ENCODE data around the gene WFDC9.
"Not testable (repeated sequence)": the region's sequence is repeated elsewhere in the genome, so short reads cannot be mapped to it uniquely, and the experiment has no call there.

The WFDC9 gene

GRCh38 chr20:45607810-45608209 is 23.3 kb downstream of the WFDC9 start:
- Histone ChIP-seq H3K4me1 (ENCODE audit: control insufficient read depth in 5 of 5, insufficient read depth in 5 of 5, low read length in 5 of 5) (no peaks in the 10 kb centered on the region), H3K9me3 (ENCODE audit: control insufficient read depth in 5 of 5, low read length in 5 of 5) (peaks cover 0 to 13% (median 2%) of the 10 kb centered on the region in 5 donors), H3K36me3 (ENCODE audit: control insufficient read depth in 5 of 5, insufficient read depth in 5 of 5, low read length in 5 of 5) (no peaks in the 10 kb centered on the region), H3K4me3 (ENCODE audit: low read depth in 1 of 5, low read length in 5 of 5) (no peak overlapping the region), H3K27ac (ENCODE audit: low read depth, low read length) (no peak overlapping the region), H3K9ac (ENCODE audit: low read length in 5 of 5) (no peak overlapping the region), H3K27me3 (ENCODE audit: control insufficient read depth in 5 of 5, insufficient read depth in 4 of 5, low read length in 5 of 5) (peaks cover 0 to 2% (median 0%) of the 10 kb centered on the region in 5 donors)

DNA sequence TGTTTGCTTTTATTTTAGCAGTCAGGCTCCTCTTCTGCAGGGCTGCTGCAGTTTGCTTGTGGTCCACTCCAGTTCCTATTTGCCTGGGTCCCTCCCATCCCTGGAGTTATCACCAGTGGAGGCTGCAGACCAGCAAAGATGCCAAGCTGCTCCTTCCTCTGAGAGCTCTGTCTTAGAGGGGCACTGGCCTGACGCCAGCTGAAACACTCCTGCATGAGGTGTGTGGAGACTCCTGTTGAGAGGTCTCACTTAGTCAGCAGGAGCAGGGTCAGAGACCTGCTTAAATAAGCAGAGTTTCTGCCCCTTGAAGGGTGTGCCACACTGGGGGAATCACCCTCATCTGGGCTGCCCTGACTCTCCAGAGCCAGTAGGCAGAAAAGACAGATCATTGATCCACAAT is 35.8 kb downstream of the WFDC9 start:
- H3K27me3 ChIP-seq (ENCODE audit: control insufficient read depth in 5 of 5, insufficient read depth in 4 of 5, low read length in 5 of 5): peaks cover 0 to 7% (median 5%) of the 10 kb centered on the region in 5 donors
- H3K4me1 ChIP-seq (ENCODE audit: control insufficient read depth in 5 of 5, insufficient read depth in 5 of 5, low read length in 5 of 5): no peaks in the 10 kb centered on the region

DNA sequence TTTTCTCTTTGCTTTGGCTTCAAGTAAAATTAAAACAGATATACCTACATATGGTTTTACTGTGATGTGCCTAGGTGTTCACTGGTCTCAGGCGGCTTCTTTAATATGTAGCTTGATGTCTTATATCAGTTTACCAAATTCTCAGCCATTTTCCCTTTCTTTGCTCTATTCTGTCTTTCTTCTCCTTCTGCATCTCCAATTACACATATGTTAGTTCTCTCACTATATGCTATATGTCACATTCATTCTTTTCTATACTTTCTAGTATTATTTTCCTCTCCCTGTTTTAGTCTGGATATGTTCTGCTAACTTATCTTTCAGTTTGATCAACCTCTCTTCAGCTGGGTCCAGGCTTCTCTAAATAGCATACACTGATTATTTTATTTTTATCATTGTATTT is 37.6 kb downstream of the WFDC9 start:
- Histone ChIP-seq H3K9ac (ENCODE audit: low read length in 5 of 5) (no peak overlapping the region), H3K27me3 (ENCODE audit: control insufficient read depth in 5 of 5, insufficient read depth in 4 of 5, low read length in 5 of 5) (peaks cover 0 to 7% (median 5%) of the 10 kb centered on the region in 5 donors), H3K36me3 (ENCODE audit: control insufficient read depth in 5 of 5, insufficient read depth in 5 of 5, low read length in 5 of 5) (no peaks in the 10 kb centered on the region), H3K4me1 (ENCODE audit: control insufficient read depth in 5 of 5, insufficient read depth in 5 of 5, low read length in 5 of 5) (no peaks in the 10 kb centered on the region), H3K9me3 (ENCODE audit: control insufficient read depth in 5 of 5, low read length in 5 of 5) (peaks cover 0 to 6% (median 0%) of the 10 kb centered on the region in 5 donors), H3K4me3 (ENCODE audit: low read depth in 1 of 5, low read length in 5 of 5) (no peak overlapping the region), H3K27ac (ENCODE audit: low read depth, low read length) (no peak overlapping the region)

More for the DNA sequence above, 35.8 kb downstream of the WFDC9 start:
- H3K27ac ChIP-seq (ENCODE audit: low read depth, low read length): no peak overlapping the region
- no peak overlapping the region for H3K9ac ChIP-seq (ENCODE audit: low read length in 5 of 5)
- no peak overlapping the region for H3K4me3 ChIP-seq (ENCODE audit: low read depth in 1 of 5, low read length in 5 of 5)
- H3K36me3 ChIP-seq (ENCODE audit: control insufficient read depth in 5 of 5, insufficient read depth in 5 of 5, low read length in 5 of 5): no peaks in the 10 kb centered on the region
- H3K9me3 ChIP-seq (ENCODE audit: control insufficient read depth in 5 of 5, low read length in 5 of 5): peaks cover 0 to 6% (median 0%) of the 10 kb centered on the region in 5 donors

DNA sequence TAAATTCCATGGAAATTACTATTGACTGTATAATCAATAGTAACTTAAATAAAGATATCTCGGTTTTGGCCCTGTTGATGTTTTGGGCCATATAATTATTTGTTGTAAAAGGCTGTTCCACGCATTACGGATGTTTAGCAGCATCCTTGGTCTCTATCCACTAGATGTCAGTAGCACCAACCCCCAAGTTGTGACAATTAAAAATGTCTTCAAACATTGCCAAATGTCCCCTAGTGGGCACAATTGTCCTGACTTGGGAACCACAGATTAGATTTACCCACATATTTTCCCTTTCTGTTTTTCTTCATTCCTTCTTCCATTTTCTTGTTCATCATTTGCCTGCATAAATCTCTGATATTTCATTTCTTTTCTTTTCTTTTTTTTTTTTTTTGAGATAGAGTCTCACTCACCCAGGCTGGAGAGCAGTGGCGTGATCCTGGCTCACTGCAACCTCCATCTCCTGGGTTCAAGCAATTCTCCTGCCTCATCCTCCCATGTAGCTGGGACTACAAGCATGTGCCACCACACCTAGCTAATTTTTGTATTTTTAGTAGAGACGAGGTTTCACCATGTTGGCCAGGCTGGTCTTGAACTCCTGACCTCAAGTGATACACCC is 38.4 kb downstream of the WFDC9 start:
- Histone ChIP-seq H3K27ac (ENCODE audit: low read depth, low read length) (no peak overlapping the region), H3K27me3 (ENCODE audit: control insufficient read depth in 5 of 5, insufficient read depth in 4 of 5, low read length in 5 of 5) (peaks cover 0 to 4% (median 0%) of the 10 kb centered on the region in 5 donors), H3K9ac (ENCODE audit: low read length in 5 of 5) (no peak overlapping the region), H3K4me1 (ENCODE audit: control insufficient read depth in 5 of 5, insufficient read depth in 5 of 5, low read length in 5 of 5) (no peaks in the 10 kb centered on the region), H3K4me3 (ENCODE audit: low read depth in 1 of 5, low read length in 5 of 5) (no peak overlapping the region), H3K36me3 (ENCODE audit: control insufficient read depth in 5 of 5, insufficient read depth in 5 of 5, low read length in 5 of 5) (no peaks in the 10 kb centered on the region), H3K9me3 (ENCODE audit: control insufficient read depth in 5 of 5, low read length in 5 of 5) (peaks cover 0 to 6% (median 0%) of the 10 kb centered on the region in 5 donors)

GRCh38 chr20:45589725-45590124 is 41.4 kb downstream of the WFDC9 start:
- no peaks in the 10 kb centered on the region for H3K4me1 ChIP-seq (ENCODE audit: control insufficient read depth in 5 of 5, insufficient read depth in 5 of 5, low read length in 5 of 5)
- H3K9ac ChIP-seq (ENCODE audit: low read length in 5 of 5): no peak overlapping the region
- H3K27me3 ChIP-seq (ENCODE audit: control insufficient read depth in 5 of 5, insufficient read depth in 4 of 5, low read length in 5 of 5): no peaks in the 10 kb centered on the region
- peaks cover 0 to 6% (median 0%) of the 10 kb centered on the region in 5 donors for H3K9me3 ChIP-seq (ENCODE audit: control insufficient read depth in 5 of 5, low read length in 5 of 5)
- H3K4me3 ChIP-seq (ENCODE audit: low read depth in 1 of 5, low read length in 5 of 5): no peak overlapping the region
- H3K36me3 ChIP-seq (ENCODE audit: control insufficient read depth in 5 of 5, insufficient read depth in 5 of 5, low read length in 5 of 5): no peaks in the 10 kb centered on the region
- no peak overlapping the region for H3K27ac ChIP-seq (ENCODE audit: low read depth, low read length)

DNA sequence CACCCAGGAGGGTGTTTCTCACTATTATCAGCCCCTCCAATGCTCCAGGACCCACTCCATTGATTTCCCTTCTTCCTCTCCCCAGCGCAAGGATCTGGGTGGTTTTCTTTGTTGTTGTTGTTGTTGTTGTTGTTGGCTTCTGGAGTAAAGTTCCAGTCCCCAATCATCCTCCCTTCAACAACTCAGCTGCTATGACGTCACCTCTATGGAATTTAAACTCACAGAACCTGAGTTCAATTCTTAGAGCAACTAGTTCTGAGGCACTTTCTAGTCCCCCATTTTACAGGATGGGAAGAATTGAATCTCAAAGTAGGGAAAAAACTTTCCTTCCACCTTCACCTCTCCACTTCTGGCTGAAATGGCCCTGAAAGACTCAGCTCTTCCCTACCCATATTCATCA is 42.3 kb downstream of the WFDC9 start:
- Histone ChIP-seq H3K4me3 (ENCODE audit: low read depth in 1 of 5, low read length in 5 of 5) (no peak overlapping the region), H3K9ac (ENCODE audit: low read length in 5 of 5) (no peak overlapping the region), H3K4me1 (ENCODE audit: control insufficient read depth in 5 of 5, insufficient read depth in 5 of 5, low read length in 5 of 5) (no peaks in the 10 kb centered on the region), H3K36me3 (ENCODE audit: control insufficient read depth in 5 of 5, insufficient read depth in 5 of 5, low read length in 5 of 5) (no peaks in the 10 kb centered on the region), H3K27me3 (ENCODE audit: control insufficient read depth in 5 of 5, insufficient read depth in 4 of 5, low read length in 5 of 5) (no peaks in the 10 kb centered on the region), H3K27ac (ENCODE audit: low read depth, low read length) (no peak overlapping the region), H3K9me3 (ENCODE audit: control insufficient read depth in 5 of 5, low read length in 5 of 5) (peaks cover 0 to 6% (median 0%) of the 10 kb centered on the region in 5 donors)

GRCh38 chr20:45585986-45586385 is 45.1 kb downstream of the WFDC9 start:
- not testable (repeated sequence) for H3K4me3 ChIP-seq (ENCODE audit: low read depth in 1 of 5, low read length in 5 of 5); H3K4me1 ChIP-seq (ENCODE audit: control insufficient read depth in 5 of 5, insufficient read depth in 5 of 5, low read length in 5 of 5)

GRCh38 chr20:45584294-45584693 is 46.8 kb downstream of the WFDC9 start:
- not testable (repeated sequence) for H3K27me3 ChIP-seq (ENCODE audit: control insufficient read depth in 5 of 5, insufficient read depth in 4 of 5, low read length in 5 of 5); H3K27ac ChIP-seq (ENCODE audit: low read depth, low read length); H3K36me3 ChIP-seq (ENCODE audit: control insufficient read depth in 5 of 5, insufficient read depth in 5 of 5, low read length in 5 of 5); H3K9me3 ChIP-seq (ENCODE audit: control insufficient read depth in 5 of 5, low read length in 5 of 5); H3K4me1 ChIP-seq (ENCODE audit: control insufficient read depth in 5 of 5, insufficient read depth in 5 of 5, low read length in 5 of 5); H3K4me3 ChIP-seq (ENCODE audit: low read depth in 1 of 5, low read length in 5 of 5); H3K9ac ChIP-seq (ENCODE audit: low read length in 5 of 5)

More at GRCh38 chr20:45585986-45586385, 45.1 kb downstream of the WFDC9 start:
- H3K9me3 ChIP-seq (ENCODE audit: control insufficient read depth in 5 of 5, low read length in 5 of 5); H3K36me3 ChIP-seq (ENCODE audit: control insufficient read depth in 5 of 5, insufficient read depth in 5 of 5, low read length in 5 of 5); H3K9ac ChIP-seq (ENCODE audit: low read length in 5 of 5); H3K27me3 ChIP-seq (ENCODE audit: control insufficient read depth in 5 of 5, insufficient read depth in 4 of 5, low read length in 5 of 5); H3K27ac ChIP-seq (ENCODE audit: low read depth, low read length): not testable (repeated sequence)

GRCh38 chr20:45583502-45583901 is 47.6 kb downstream of the WFDC9 start:
- H3K27ac ChIP-seq (ENCODE audit: low read depth, low read length): no peak overlapping the region
- H3K36me3 ChIP-seq (ENCODE audit: control insufficient read depth in 5 of 5, insufficient read depth in 5 of 5, low read length in 5 of 5): no peaks in the 10 kb centered on the region
- H3K4me1 ChIP-seq (ENCODE audit: control insufficient read depth in 5 of 5, insufficient read depth in 5 of 5, low read length in 5 of 5): no peaks in the 10 kb centered on the region
- H3K9ac ChIP-seq (ENCODE audit: low read length in 5 of 5): no peak overlapping the region
- H3K4me3 ChIP-seq (ENCODE audit: low read depth in 1 of 5, low read length in 5 of 5): no peak overlapping the region
- no peaks in the 10 kb centered on the region for H3K9me3 ChIP-seq (ENCODE audit: control insufficient read depth in 5 of 5, low read length in 5 of 5)
- peaks cover 0 to 12% (median 3%) of the 10 kb centered on the region in 5 donors for H3K27me3 ChIP-seq (ENCODE audit: control insufficient read depth in 5 of 5, insufficient read depth in 4 of 5, low read length in 5 of 5)

DNA sequence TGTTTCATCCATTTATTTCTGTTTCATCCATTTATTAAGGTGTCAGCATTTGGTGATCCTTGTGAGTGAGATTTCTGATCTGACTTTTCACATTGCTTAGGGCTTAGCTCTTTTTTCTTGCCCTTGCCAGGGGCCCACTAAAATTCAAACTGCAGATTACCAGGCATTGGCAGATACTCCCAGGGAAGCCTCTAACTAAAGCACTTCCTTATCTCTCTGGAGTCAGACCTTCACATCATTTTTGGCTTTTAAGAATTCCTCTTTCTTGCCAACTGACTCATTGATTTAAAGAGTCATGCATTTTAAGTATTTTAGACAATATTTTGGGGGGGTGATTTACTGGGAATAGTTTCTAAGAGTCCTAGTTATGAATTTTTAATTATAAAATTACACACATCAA is 49.4 kb downstream of the WFDC9 start:
- no peak overlapping the region for H3K9ac ChIP-seq (ENCODE audit: low read length in 5 of 5)
- H3K4me3 ChIP-seq (ENCODE audit: low read depth in 1 of 5, low read length in 5 of 5): no peak overlapping the region
- H3K4me1 ChIP-seq (ENCODE audit: control insufficient read depth in 5 of 5, insufficient read depth in 5 of 5, low read length in 5 of 5): no peaks in the 10 kb centered on the region
- H3K27ac ChIP-seq (ENCODE audit: low read depth, low read length): no peak overlapping the region
- H3K36me3 ChIP-seq (ENCODE audit: control insufficient read depth in 5 of 5, insufficient read depth in 5 of 5, low read length in 5 of 5): no peaks in the 10 kb centered on the region
- H3K9me3 ChIP-seq (ENCODE audit: control insufficient read depth in 5 of 5, low read length in 5 of 5): no peaks in the 10 kb centered on the region
- peaks cover 0 to 12% (median 3%) of the 10 kb centered on the region in 5 donors for H3K27me3 ChIP-seq (ENCODE audit: control insufficient read depth in 5 of 5, insufficient read depth in 4 of 5, low read length in 5 of 5)
